ENCODE results near the gene RIMBP2.
A peak's percentile ranks its signal among the peaks of the same experiment; 100 is the strongest.

RIMBP2 gene

DNA sequence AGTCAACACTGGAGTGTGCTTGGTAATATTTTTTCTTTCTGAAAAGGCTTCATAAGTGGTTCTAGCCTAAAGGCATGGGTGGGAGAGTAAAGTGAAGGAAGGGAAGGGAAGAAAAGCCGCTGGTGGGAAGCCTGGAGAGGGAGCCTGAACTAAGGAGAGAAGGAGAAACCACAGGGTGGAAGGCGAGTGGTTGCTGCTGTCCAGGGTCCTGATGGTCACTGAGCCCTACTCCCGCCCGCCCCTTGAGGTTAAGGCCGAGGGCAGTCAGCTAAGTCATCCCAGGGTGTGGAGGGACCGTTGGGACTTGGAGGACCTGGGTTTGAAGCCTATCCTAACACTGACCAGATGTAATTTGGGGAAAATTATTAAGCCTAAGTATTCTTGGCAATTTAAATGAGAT lies 189.3 kb downstream of the RIMBP2 start:
- peak in 1 of 2 experiments; percentile 0 for DNase-seq (ENCODE audit: low read depth in 1 of 2, low spot score in 1 of 2)
- Histone ChIP-seq H3K27me3 (ENCODE audit: insufficient read depth, poor library complexity, severe bottlenecking) (no peaks in the 10 kb centered on the region), H3K4me3 (replicated peaks; ENCODE audit: insufficient read depth, low read length) (no peak overlapping the region), H3K27ac (replicated peaks) (no peak overlapping the region)
- TF ChIP-seq, protein P1, sequence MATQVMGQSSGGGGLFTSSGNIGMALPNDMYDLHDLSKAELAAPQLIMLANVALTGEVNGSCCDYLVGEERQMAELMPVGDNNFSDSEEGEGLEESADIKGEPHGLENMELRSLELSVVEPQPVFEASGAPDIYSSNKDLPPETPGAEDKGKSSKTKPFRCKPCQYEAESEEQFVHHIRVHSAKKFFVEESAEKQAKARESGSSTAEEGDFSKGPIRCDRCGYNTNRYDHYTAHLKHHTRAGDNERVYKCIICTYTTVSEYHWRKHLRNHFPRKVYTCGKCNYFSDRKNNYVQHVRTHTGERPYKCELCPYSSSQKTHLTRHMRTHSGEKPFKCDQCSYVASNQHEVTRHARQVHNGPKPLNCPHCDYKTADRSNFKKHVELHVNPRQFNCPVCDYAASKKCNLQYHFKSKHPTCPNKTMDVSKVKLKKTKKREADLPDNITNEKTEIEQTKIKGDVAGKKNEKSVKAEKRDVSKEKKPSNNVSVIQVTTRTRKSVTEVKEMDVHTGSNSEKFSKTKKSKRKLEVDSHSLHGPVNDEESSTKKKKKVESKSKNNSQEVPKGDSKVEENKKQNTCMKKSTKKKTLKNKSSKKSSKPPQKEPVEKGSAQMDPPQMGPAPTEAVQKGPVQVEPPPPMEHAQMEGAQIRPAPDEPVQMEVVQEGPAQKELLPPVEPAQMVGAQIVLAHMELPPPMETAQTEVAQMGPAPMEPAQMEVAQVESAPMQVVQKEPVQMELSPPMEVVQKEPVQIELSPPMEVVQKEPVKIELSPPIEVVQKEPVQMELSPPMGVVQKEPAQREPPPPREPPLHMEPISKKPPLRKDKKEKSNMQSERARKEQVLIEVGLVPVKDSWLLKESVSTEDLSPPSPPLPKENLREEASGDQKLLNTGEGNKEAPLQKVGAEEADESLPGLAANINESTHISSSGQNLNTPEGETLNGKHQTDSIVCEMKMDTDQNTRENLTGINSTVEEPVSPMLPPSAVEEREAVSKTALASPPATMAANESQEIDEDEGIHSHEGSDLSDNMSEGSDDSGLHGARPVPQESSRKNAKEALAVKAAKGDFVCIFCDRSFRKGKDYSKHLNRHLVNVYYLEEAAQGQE (IDR thresholded peaks at IDR 0.05; ENCODE audit: insufficient replicate concordance, low read depth) = peak; percentile 96
- TF ChIP-seq POLR2AphosphoS5 (IDR thresholded peaks at IDR 0.05; ENCODE audit: low read depth) (no peak), GABPA (IDR thresholded peaks at IDR 0.05; ENCODE audit: low read depth) (no peak), SPI1 (IDR thresholded peaks at IDR 0.05; ENCODE audit: borderline replicate concordance, low read depth) (no peak)
- TF ChIP-seq, protein P2, sequence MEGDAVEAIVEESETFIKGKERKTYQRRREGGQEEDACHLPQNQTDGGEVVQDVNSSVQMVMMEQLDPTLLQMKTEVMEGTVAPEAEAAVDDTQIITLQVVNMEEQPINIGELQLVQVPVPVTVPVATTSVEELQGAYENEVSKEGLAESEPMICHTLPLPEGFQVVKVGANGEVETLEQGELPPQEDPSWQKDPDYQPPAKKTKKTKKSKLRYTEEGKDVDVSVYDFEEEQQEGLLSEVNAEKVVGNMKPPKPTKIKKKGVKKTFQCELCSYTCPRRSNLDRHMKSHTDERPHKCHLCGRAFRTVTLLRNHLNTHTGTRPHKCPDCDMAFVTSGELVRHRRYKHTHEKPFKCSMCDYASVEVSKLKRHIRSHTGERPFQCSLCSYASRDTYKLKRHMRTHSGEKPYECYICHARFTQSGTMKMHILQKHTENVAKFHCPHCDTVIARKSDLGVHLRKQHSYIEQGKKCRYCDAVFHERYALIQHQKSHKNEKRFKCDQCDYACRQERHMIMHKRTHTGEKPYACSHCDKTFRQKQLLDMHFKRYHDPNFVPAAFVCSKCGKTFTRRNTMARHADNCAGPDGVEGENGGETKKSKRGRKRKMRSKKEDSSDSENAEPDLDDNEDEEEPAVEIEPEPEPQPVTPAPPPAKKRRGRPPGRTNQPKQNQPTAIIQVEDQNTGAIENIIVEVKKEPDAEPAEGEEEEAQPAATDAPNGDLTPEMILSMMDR (IDR thresholded peaks at IDR 0.05; ENCODE audit: insufficient read depth, low read length) = no peak

DNA sequence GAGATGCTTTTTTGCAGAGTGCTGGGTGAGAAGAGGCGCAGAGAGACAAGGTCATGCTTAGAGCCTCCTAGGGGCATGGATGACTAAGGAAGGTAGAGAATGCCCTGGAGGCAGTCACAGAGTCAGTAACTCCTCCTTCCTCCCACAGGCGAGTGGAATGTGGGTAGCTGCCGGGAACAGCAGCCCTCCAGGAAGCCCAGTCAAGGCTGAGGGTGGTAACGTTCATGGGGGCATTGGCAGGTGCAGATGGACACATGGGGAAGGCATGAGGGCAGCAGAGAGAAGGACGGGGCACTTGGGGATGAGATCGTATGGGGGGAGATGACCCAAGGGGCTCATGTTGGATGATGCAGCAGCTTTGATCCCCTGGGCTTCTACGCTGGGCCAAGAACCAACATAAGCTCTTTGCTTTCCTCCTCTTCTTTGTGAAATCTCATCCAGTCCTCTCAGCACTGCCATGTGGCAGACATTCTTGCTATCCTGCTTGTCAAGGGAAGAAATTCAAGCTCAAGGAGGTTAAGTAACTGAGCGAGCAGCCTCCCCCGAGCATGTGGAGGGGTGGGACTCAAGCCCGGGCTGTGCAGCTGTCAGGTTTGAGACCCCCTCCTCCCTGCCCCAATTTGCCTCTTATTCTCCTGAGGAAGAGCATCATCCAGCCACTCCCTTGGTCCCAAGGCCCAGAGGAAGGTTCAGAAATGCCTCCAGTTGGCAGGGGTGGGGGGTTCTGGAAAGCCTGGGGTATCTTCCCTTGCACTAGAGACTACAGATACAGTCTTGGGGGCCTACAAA lies 190.5 kb downstream of the RIMBP2 start:
- Histone ChIP-seq H3K27ac (replicated peaks) (no peak overlapping the region), H3K4me3 (replicated peaks; ENCODE audit: insufficient read depth, low read length) (no peak overlapping the region), H3K27me3 (ENCODE audit: insufficient read depth, poor library complexity, severe bottlenecking) (no peaks in the 10 kb centered on the region)
- TF ChIP-seq, protein P1 (IDR thresholded peaks at IDR 0.05; ENCODE audit: insufficient replicate concordance, low read depth) = no peak
- no peak for TF ChIP-seq GABPA (IDR thresholded peaks at IDR 0.05; ENCODE audit: low read depth)
- TF ChIP-seq SPI1 (IDR thresholded peaks at IDR 0.05; ENCODE audit: borderline replicate concordance, low read depth) = no peak
- TF ChIP-seq, protein P2 (IDR thresholded peaks at IDR 0.05; ENCODE audit: insufficient read depth, low read length) = no peak
- no peak for TF ChIP-seq POLR2AphosphoS5 (IDR thresholded peaks at IDR 0.05; ENCODE audit: low read depth)
- DNase-seq (ENCODE audit: low read depth in 1 of 2, low spot score in 1 of 2) = no peak

DNA sequence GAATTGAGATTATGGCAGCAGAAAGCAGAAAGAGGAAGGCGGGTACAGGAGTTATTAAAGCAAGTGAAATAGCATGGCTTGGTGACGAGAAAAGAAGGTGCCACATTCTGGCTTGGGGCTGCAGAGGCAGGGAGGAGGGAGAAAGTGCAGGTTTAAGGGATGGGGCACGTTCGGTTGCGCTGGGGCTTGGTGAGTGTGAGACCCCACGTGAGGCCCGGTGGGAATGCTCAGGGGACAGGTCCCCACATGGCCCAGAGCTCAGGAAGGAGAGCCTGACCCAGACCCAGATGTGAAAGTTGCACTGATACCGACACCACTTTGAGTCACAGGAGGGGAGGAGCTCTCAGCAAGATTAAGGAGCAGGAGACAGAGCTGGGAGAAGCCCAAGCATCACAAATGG lies 191.3 kb downstream of the RIMBP2 start:
- no peak for DNase-seq (ENCODE audit: low read depth in 1 of 2, low spot score in 1 of 2)
- H3K27ac ChIP-seq (replicated peaks) = no peak overlapping the region
- H3K4me3 ChIP-seq (replicated peaks; ENCODE audit: insufficient read depth, low read length) = no peak overlapping the region
- H3K27me3 ChIP-seq (ENCODE audit: insufficient read depth, poor library complexity, severe bottlenecking) = no peaks in the 10 kb centered on the region
- TF ChIP-seq SPI1 (IDR thresholded peaks at IDR 0.05; ENCODE audit: borderline replicate concordance, low read depth) (no peak), POLR2AphosphoS5 (IDR thresholded peaks at IDR 0.05; ENCODE audit: low read depth) (no peak), GABPA (IDR thresholded peaks at IDR 0.05; ENCODE audit: low read depth) (no peak)
- TF ChIP-seq, protein P1 (IDR thresholded peaks at IDR 0.05; ENCODE audit: insufficient replicate concordance, low read depth) = no peak
- TF ChIP-seq, protein P2 (IDR thresholded peaks at IDR 0.05; ENCODE audit: insufficient read depth, low read length) = no peak

All from HL-60 (cell line).